ENCODE data around the gene PCDHB7. TPM values are rescaled to one million over a fixed set of nuclear protein-coding genes. Genes with fewer than 3 reads are reported as not detected.
"Not testable (repeated sequence)": the region's sequence is repeated elsewhere in the genome, so short reads cannot be mapped to it uniquely, and the experiment has no call there.

PCDHB7 gene
- total RNA-seq, 2 donors from 2014 or later: not detected

GRCh38 chr5:141157356-141157755 lies 15.1 kb upstream of the PCDHB7 start:
- not testable (repeated sequence) for ATAC-seq; H3K27ac Mint-ChIP-seq; H3K36me3 Mint-ChIP-seq (ENCODE audit: low read depth); DNase-seq; H3K4me3 Mint-ChIP-seq; H3K4me1 Mint-ChIP-seq; H3K9me3 ChIP-seq (ENCODE audit: control insufficient read depth, low read length, poor library complexity, severe bottlenecking)
- peaks cover 31% of the 10 kb centered on the region for H3K27me3 Mint-ChIP-seq

GRCh38 chr5:141157901-141158300 lies 14.5 kb upstream of the PCDHB7 start:
- peaks cover 29% of the 10 kb centered on the region for H3K27me3 Mint-ChIP-seq
- not testable (repeated sequence) for H3K4me1 Mint-ChIP-seq; H3K27ac Mint-ChIP-seq; H3K36me3 Mint-ChIP-seq (ENCODE audit: low read depth); H3K4me3 Mint-ChIP-seq; DNase-seq; ATAC-seq; H3K9me3 ChIP-seq (ENCODE audit: control insufficient read depth, low read length, poor library complexity, severe bottlenecking)

GRCh38 chr5:141174291-141175104 lies 2.1 kb downstream of the PCDHB7 start:
- H3K9me3 ChIP-seq (ENCODE audit: control insufficient read depth, low read length, poor library complexity, severe bottlenecking); ATAC-seq; H3K4me1 Mint-ChIP-seq; H3K4me3 Mint-ChIP-seq; DNase-seq; H3K27ac Mint-ChIP-seq; H3K36me3 Mint-ChIP-seq (ENCODE audit: low read depth): not testable (repeated sequence)
- peaks cover 22% of the 10 kb centered on the region for H3K27me3 Mint-ChIP-seq

- ATAC-seq (no peak), DNase-seq (no peak)
- Mint-ChIP-seq H3K27me3 (peaks cover 20% of the 10 kb centered on the region), H3K27ac (no peak overlapping the region), H3K4me1 (peaks cover 4% of the 10 kb centered on the region), H3K4me3 (no peak overlapping the region), H3K36me3 (ENCODE audit: low read depth) (peaks cover 3% of the 10 kb centered on the region)
- H3K9me3 ChIP-seq (ENCODE audit: control insufficient read depth, low read length, poor library complexity, severe bottlenecking): no peaks in the 10 kb centered on the region
Observed at GRCh38 chr5:141175933-141176332, 3.5 kb downstream of the PCDHB7 start.

GRCh38 chr5:141177577-141178191 lies 5.2 kb downstream of the PCDHB7 start, which contains the start of gene PCDHB8:
TSS of gene PCDHB8 (plus strand) at chr5:141177790. CDS start at chr5:141178035, 245 bp downstream.
- not testable (repeated sequence) for ATAC-seq; H3K27ac Mint-ChIP-seq; H3K36me3 Mint-ChIP-seq (ENCODE audit: low read depth); DNase-seq; H3K4me1 Mint-ChIP-seq; H3K4me3 Mint-ChIP-seq; H3K9me3 ChIP-seq (ENCODE audit: control insufficient read depth, low read length, poor library complexity, severe bottlenecking)
- H3K27me3 Mint-ChIP-seq: peaks cover 35% of the 10 kb centered on the region

- not testable (repeated sequence) for H3K4me3 Mint-ChIP-seq; DNase-seq; H3K9me3 ChIP-seq (ENCODE audit: control insufficient read depth, low read length, poor library complexity, severe bottlenecking); H3K27ac Mint-ChIP-seq; ATAC-seq; H3K4me1 Mint-ChIP-seq; H3K36me3 Mint-ChIP-seq (ENCODE audit: low read depth)
- peaks cover 40% of the 10 kb centered on the region for H3K27me3 Mint-ChIP-seq
Observed at GRCh38 chr5:141179371-141179770, 6.9 kb downstream of the PCDHB7 start.

- not testable (repeated sequence) for ATAC-seq; H3K4me1 Mint-ChIP-seq; H3K27ac Mint-ChIP-seq; H3K36me3 Mint-ChIP-seq (ENCODE audit: low read depth); H3K9me3 ChIP-seq (ENCODE audit: control insufficient read depth, low read length, poor library complexity, severe bottlenecking); DNase-seq; H3K4me3 Mint-ChIP-seq
- H3K27me3 Mint-ChIP-seq: peaks cover 43% of the 10 kb centered on the region
Observed at GRCh38 chr5:141179876-141180275, 7.4 kb downstream of the PCDHB7 start.

GRCh38 chr5:141180313-141180712 lies 7.9 kb downstream of the PCDHB7 start:
- no peak overlapping the region for H3K4me3 Mint-ChIP-seq
- peaks cover 41% of the 10 kb centered on the region for H3K27me3 Mint-ChIP-seq
- H3K27ac Mint-ChIP-seq: no peak overlapping the region
- peaks cover 3% of the 10 kb centered on the region for H3K4me1 Mint-ChIP-seq
- ATAC-seq: no peak
- no peak for DNase-seq
- H3K9me3 ChIP-seq (ENCODE audit: control insufficient read depth, low read length, poor library complexity, severe bottlenecking): no peaks in the 10 kb centered on the region
- H3K36me3 Mint-ChIP-seq (ENCODE audit: low read depth): peaks cover 5% of the 10 kb centered on the region

- H3K9me3 ChIP-seq (ENCODE audit: control insufficient read depth, low read length, poor library complexity, severe bottlenecking): no peaks in the 10 kb centered on the region
- Mint-ChIP-seq H3K27me3 (peaks cover 42% of the 10 kb centered on the region), H3K4me1 (peaks cover 7% of the 10 kb centered on the region), H3K27ac (no peak within 1 kb of the TSS), H3K4me3 (no peak within 1 kb of the TSS), H3K36me3 (ENCODE audit: low read depth) (peaks cover 5% of the 10 kb centered on the region)
- DNase-seq: no peak
- ATAC-seq: no peak
Observed at GRCh38 chr5:141182248-141182647, 9.8 kb downstream of the PCDHB7 start, which contains the start of gene PCDHB16. TSS of gene PCDHB16 (plus strand) at chr5:141182387. CDS start at chr5:141182560, 173 bp downstream.

- not testable (repeated sequence) for DNase-seq; H3K27ac Mint-ChIP-seq; H3K36me3 Mint-ChIP-seq (ENCODE audit: low read depth); H3K4me3 Mint-ChIP-seq; H3K9me3 ChIP-seq (ENCODE audit: control insufficient read depth, low read length, poor library complexity, severe bottlenecking); H3K4me1 Mint-ChIP-seq; ATAC-seq
- H3K27me3 Mint-ChIP-seq: peaks cover 55% of the 10 kb centered on the region
Observed at GRCh38 chr5:141184117-141184855, 11.8 kb downstream of the PCDHB7 start.

- Mint-ChIP-seq H3K27me3 (peaks cover 46% of the 10 kb centered on the region), H3K27ac (no peak within 1 kb of the TSS), H3K4me1 (peaks cover 7% of the 10 kb centered on the region), H3K4me3 (peak within 1 kb of the TSS; percentile 22), H3K36me3 (ENCODE audit: low read depth) (peaks cover 5% of the 10 kb centered on the region)
- ATAC-seq (peak; percentile 39), DNase-seq (peak in 1 of 3 donors; percentile 34)
- no peaks in the 10 kb centered on the region for H3K9me3 ChIP-seq (ENCODE audit: control insufficient read depth, low read length, poor library complexity, severe bottlenecking)
Observed at GRCh38 chr5:141186897-141187512, 14.6 kb downstream of the PCDHB7 start, which contains the start of gene PCDHB9. TSS of gene PCDHB9 (plus strand) at chr5:141187161. CDS start at chr5:141187319, 158 bp downstream.

- H3K4me3 Mint-ChIP-seq; H3K36me3 Mint-ChIP-seq (ENCODE audit: low read depth); H3K9me3 ChIP-seq (ENCODE audit: control insufficient read depth, low read length, poor library complexity, severe bottlenecking); ATAC-seq; H3K4me1 Mint-ChIP-seq; H3K27ac Mint-ChIP-seq; DNase-seq: not testable (repeated sequence)
- H3K27me3 Mint-ChIP-seq: peaks cover 39% of the 10 kb centered on the region
Observed at GRCh38 chr5:141188682-141189081, 16.2 kb downstream of the PCDHB7 start.

All from T-helper 17 cell (primary cell).